Heart left ventricle (tissue), 16 donors: ENCODE data around the gene RBX1. TPM values are rescaled to one million over a fixed set of nuclear protein-coding genes. Genes with fewer than 3 reads are reported as not detected.
A peak's percentile ranks its signal among the peaks of the same experiment; 100 is the strongest.

Experiments
- ATAC-seq, 4 donors: fragments of 200-7000 bp; cut with Tn5 transposase; one replicate each; pipeline ENCODE4 v1.9.1; 2020 to 2022; ENCODE audit warnings: moderate library complexity in 4 of 4, mild to moderate bottlenecking in 3 of 4, moderate number of reproducible peaks in 1 of 4
- DNase-seq, 5 donors: peaks; one replicate each; pipeline ENCODE4 v3.0.0-alpha.2; 2020
- H3K27ac ChIP-seq, 12 donors: fragments of 200-600 bp; sonication (generic) in 4 of 12; one replicate each; pipeline versions ENCODE4 v1.5.0 to v1.8.0; 2016 to 2022; ENCODE audit warnings: mild to moderate bottlenecking in 2 of 12
- H3K27me3 ChIP-seq, 9 donors: fragments of 200-600 bp; sonication (generic) in 2 of 9; one replicate each; pipeline versions ENCODE4 v1.5.1 to v1.8.0; 2016 to 2022; ENCODE audit warnings: mild to moderate bottlenecking in 3 of 9
- H3K36me3 ChIP-seq, 9 donors: fragments of 200-600 bp; sonication (generic) in 2 of 9; one replicate each; pipeline versions ENCODE4 v1.5.0 to v1.8.0; 2018 to 2022; ENCODE audit warnings: mild to moderate bottlenecking in 2 of 9
- H3K4me1 ChIP-seq, 12 donors: fragments of 200-600 bp; sonication (generic) in 4 of 12; one replicate each; pipeline versions ENCODE4 v1.5.0 to v1.8.0; 2016 to 2022; ENCODE audit warnings: mild to moderate bottlenecking in 3 of 12
- H3K4me3 ChIP-seq, 12 donors: fragments of 200-600 bp; sonication (generic) in 4 of 12; one replicate each; pipeline versions ENCODE4 v1.5.0 to v1.8.0; 2017 to 2022; ENCODE audit warnings: mild to moderate bottlenecking in 9 of 12, moderate library complexity in 4 of 12
- H3K9me3 ChIP-seq, 12 donors: fragments of 200-600 bp; sonication (generic) in 4 of 12; one replicate each; pipeline versions ENCODE4 v1.5.0 to v1.8.0; 2016 to 2022; ENCODE audit warnings: mild to moderate bottlenecking in 1 of 12
- POLR2A ChIP-seq, 2 donors: fragments of 450-650 bp; IDR thresholded peaks; one replicate each; pipeline ENCODE4 v1.6.1; 2017; ENCODE audit warnings: antibody characterized with exemption in 2 of 2, mild to moderate bottlenecking in 2 of 2, moderate library complexity in 2 of 2
- WGBS, 4 donors: extraction: QIAGEN DNeasy Blood & Tissue Kit in 2 of 4; methylation state at CpG; one replicate each; pipeline versions ENCODE4 v1.1.5 to v1.1.7; 2013 to 2018; 5-methylcytosine and 5-hydroxymethylcytosine counted together
- intact Hi-C, 10 donors: fragments of 100-400 bp; cut with DNase I; formaldehyde crosslinking; loops; one replicate each; pipeline versions ENCODE4 v1.11.1 to v1.14.2; 2022
- polyA plus RNA-seq, 2 donors: library from polyadenylated mRNA; stranded (reverse); fragments of 200-250 nt; gene quantifications; one replicate each; pipeline ENCODE4 v1.2.3, GENCODE V29; 2013
- total RNA-seq, 9 donors: library from RNA; depleted of rRNA in 2 of 9; stranded (reverse); fragments of >200 nt in 2 of 9; fragmentation: NEBNext Ultra II Directional in 3 of 9; extraction: Animal tissue kit (Norgen Biotek cat#: 25700) in 3 of 9; gene quantifications; one replicate each; pipeline versions ENCODE4 v1.1.0 to v1.2.4, GENCODE V29; 2016 to 2023
- TF ChIP-seq, protein P1 (sequence below), 12 donors: fragments of 200-600 bp; sonication (generic) in 4 of 12; IDR thresholded peaks; one replicate each; pipeline versions ENCODE4 v1.5.0 to v1.8.0; 2018 to 2022; ENCODE audit warnings: antibody characterized with exemption in 12 of 12, mild to moderate bottlenecking in 5 of 12
- donor health status: ischemic (EF 13 %, LVEDD 7.1; RV severe dilation, severe dysfunction).
- donor health status: healthy with polysubstance abuse.
- donor health status: DM: no; HTN: yes; CAD: no.
- donor health status: DM: no; HTN: no; CAD: no.
- donor health status: ischemic (EF 25% LVEDD 6.9; RV normal size, moderate dysfunction).
- donor health status: ischemic (EF 25% LVEDD 5.7; RV mildly dilated, moderate dysfunction).
- donor health status: healthy.
- donor health status: DM: yes; HTN: yes; CAD: no.
- donor health status: ischemic (EF 35%, LVEDD 5.7; RV mildly dilated, moderate dysfunction).
- donor health status: nonischemic (EF 11% LVEDD 7.7; RV severe dilation, severe dysfunction).
- donor health status: DM: yes; HTN: yes; CAD: no.
- donor health status: PGD.
- donor health status: ischemic (EF 29% LVEDD 5.4; RV normal size, mild dysfunction).
- donor health status: nonischemic (EF 23%, LVEDD 6.1; RV moderate dilation, normal function).

Gene RBX1
- total and polyA plus RNA-seq, 11 donors: 44.1 to 119 (median 60.8) TPM

GRCh38 chr22:40951795-40952605 is 822 bp downstream of the RBX1 start:
- H3K4me3 ChIP-seq: peak overlapping the region; percentile 56 to 96 (median 84)
- peak overlapping the region; percentile 81 to 99 (median 95) for H3K27ac ChIP-seq
- ATAC-seq (peak in 2 of 4 donors; percentile 0), DNase-seq (no peak)
- 5 to 7% (median 6%) methylated on average over 19 to 21 of the region's 21 CpGs for WGBS, 4 donors
- no peaks in the 10 kb centered on the region for H3K27me3 ChIP-seq
- H3K4me1 ChIP-seq: peaks cover 0 to 37% (median 25%) of the 10 kb centered on the region in 12 donors
- H3K9me3 ChIP-seq: no peaks in the 10 kb centered on the region
- H3K36me3 ChIP-seq: peaks cover 0 to 40% (median 36%) of the 10 kb centered on the region in 9 donors
- intact Hi-C loops: loop anchor here (1.0 to 5.0 kb wide), 6 partner anchors 69 to 140 kb away; partner anchors contain the start of gene EP300 (in 1 of the 10)
- TF ChIP-seq, protein P1, sequence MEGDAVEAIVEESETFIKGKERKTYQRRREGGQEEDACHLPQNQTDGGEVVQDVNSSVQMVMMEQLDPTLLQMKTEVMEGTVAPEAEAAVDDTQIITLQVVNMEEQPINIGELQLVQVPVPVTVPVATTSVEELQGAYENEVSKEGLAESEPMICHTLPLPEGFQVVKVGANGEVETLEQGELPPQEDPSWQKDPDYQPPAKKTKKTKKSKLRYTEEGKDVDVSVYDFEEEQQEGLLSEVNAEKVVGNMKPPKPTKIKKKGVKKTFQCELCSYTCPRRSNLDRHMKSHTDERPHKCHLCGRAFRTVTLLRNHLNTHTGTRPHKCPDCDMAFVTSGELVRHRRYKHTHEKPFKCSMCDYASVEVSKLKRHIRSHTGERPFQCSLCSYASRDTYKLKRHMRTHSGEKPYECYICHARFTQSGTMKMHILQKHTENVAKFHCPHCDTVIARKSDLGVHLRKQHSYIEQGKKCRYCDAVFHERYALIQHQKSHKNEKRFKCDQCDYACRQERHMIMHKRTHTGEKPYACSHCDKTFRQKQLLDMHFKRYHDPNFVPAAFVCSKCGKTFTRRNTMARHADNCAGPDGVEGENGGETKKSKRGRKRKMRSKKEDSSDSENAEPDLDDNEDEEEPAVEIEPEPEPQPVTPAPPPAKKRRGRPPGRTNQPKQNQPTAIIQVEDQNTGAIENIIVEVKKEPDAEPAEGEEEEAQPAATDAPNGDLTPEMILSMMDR (IDR thresholded peaks at IDR 0.05): no peak
- no peak for TF ChIP-seq POLR2A (IDR thresholded peaks at IDR 0.05)

GRCh38 chr22:40953471-40953870 is 2.3 kb downstream of the RBX1 start:
- ATAC-seq (no peak), DNase-seq (no peak)
- 47 to 54% (median 51%) methylated on average over 2 of the region's 2 CpGs for WGBS, 4 donors
- TF ChIP-seq POLR2A (IDR thresholded peaks at IDR 0.05): no peak
- TF ChIP-seq, protein P1 (IDR thresholded peaks at IDR 0.05): no peak
- Histone ChIP-seq H3K36me3 (peaks cover 0 to 53% (median 46%) of the 10 kb centered on the region in 9 donors), H3K27me3 (no peaks in the 10 kb centered on the region), H3K4me3 (no peak overlapping the region), H3K9me3 (no peaks in the 10 kb centered on the region), H3K27ac (peak overlapping the region in 2 of 12 donors; percentile 11 to 92), H3K4me1 (peaks cover 0 to 37% (median 25%) of the 10 kb centered on the region in 12 donors)
- intact Hi-C loops: loop anchor here in 5 of 10 donors (5.0 kb wide), 2 partner anchors 69 to 139 kb away; partner anchors contain the start of gene EP300 (in 1 of the 5)

GRCh38 chr22:40954113-40954512 is 2.9 kb downstream of the RBX1 start:
- TF ChIP-seq POLR2A (IDR thresholded peaks at IDR 0.05): no peak
- TF ChIP-seq, protein P1 (IDR thresholded peaks at IDR 0.05): no peak
- WGBS, 4 donors: 83 to 92% (median 86%) methylated on average over 4 of the region's 4 CpGs
- DNase-seq (no peak), ATAC-seq (no peak)
- peaks cover 0 to 59% (median 49%) of the 10 kb centered on the region in 9 donors for H3K36me3 ChIP-seq
- intact Hi-C loops: loop anchor here in 5 of 10 donors (5.0 kb wide), 2 partner anchors 68 to 138 kb away; partner anchors contain the start of gene EP300 (in 1 of the 5)
- no peaks in the 10 kb centered on the region for H3K9me3 ChIP-seq
- no peaks in the 10 kb centered on the region for H3K27me3 ChIP-seq
- no peak overlapping the region for H3K27ac ChIP-seq
- H3K4me1 ChIP-seq: peaks cover 0 to 40% (median 26%) of the 10 kb centered on the region in 12 donors
- H3K4me3 ChIP-seq: no peak overlapping the region

DNA sequence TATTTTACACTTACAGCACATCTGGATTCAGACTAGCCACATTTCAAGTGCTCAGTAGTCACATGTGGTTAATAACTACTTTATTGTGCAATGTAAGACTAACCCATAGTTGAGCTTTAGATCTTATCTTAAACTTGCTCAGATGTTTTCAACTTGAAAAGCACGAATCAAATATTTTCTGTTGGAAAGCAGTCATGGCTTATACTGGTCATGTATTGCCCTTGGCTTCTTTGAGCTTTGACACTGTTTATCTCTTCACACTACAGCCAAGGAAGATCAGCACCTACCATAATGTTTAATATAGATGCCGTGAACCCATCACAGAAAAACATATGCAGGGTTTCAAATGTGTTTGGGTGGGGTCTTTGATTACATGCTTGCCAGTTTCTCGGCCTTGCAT is 4.4 kb downstream of the RBX1 start:
- DNase-seq: no peak
- no peak for TF ChIP-seq POLR2A (IDR thresholded peaks at IDR 0.05)
- TF ChIP-seq, protein P1 (IDR thresholded peaks at IDR 0.05): no peak
- intact Hi-C loops: no loop called here
- Histone ChIP-seq H3K9me3 (no peaks in the 10 kb centered on the region), H3K27ac (no peak overlapping the region), H3K4me3 (no peak overlapping the region), H3K36me3 (peaks cover 0 to 71% (median 56%) of the 10 kb centered on the region in 9 donors), H3K27me3 (no peaks in the 10 kb centered on the region), H3K4me1 (peaks cover 0 to 48% (median 22%) of the 10 kb centered on the region in 12 donors)
- ATAC-seq: no peak
- 70 to 85% (median 76%) methylated on average over 3 of the region's 3 CpGs for WGBS, 4 donors
